ENCODE results near the gene RHD.

GRCh38 chr1:25247024-25247828 lies 25.1 kb upstream of the RHD start, which contains the start of gene RSRP1:
- TF ChIP-seq EZH2 (optimal IDR thresholded peaks at IDR 0.05; ENCODE audit: low read depth, low read length) (no peak), EZH2phosphoT487 (IDR thresholded peaks at IDR 0.05; ENCODE audit: low read length) (no peak)
- TF ChIP-seq, protein P1, sequence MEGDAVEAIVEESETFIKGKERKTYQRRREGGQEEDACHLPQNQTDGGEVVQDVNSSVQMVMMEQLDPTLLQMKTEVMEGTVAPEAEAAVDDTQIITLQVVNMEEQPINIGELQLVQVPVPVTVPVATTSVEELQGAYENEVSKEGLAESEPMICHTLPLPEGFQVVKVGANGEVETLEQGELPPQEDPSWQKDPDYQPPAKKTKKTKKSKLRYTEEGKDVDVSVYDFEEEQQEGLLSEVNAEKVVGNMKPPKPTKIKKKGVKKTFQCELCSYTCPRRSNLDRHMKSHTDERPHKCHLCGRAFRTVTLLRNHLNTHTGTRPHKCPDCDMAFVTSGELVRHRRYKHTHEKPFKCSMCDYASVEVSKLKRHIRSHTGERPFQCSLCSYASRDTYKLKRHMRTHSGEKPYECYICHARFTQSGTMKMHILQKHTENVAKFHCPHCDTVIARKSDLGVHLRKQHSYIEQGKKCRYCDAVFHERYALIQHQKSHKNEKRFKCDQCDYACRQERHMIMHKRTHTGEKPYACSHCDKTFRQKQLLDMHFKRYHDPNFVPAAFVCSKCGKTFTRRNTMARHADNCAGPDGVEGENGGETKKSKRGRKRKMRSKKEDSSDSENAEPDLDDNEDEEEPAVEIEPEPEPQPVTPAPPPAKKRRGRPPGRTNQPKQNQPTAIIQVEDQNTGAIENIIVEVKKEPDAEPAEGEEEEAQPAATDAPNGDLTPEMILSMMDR (IDR thresholded peaks at IDR 0.05; ENCODE audit: low read length), result no peak

Data from MM.1S (cell line).